Measurements from ENCODE around the gene RHOXF2. TPM values are rescaled to one million over a fixed set of nuclear protein-coding genes. Genes with fewer than 3 reads are reported as not detected.

RHOXF2 gene
- polyA plus RNA-seq, 1 donor (not counting 4 experiments of a cell fraction or from before 2014, with no cell fraction given): not detected

DNA sequence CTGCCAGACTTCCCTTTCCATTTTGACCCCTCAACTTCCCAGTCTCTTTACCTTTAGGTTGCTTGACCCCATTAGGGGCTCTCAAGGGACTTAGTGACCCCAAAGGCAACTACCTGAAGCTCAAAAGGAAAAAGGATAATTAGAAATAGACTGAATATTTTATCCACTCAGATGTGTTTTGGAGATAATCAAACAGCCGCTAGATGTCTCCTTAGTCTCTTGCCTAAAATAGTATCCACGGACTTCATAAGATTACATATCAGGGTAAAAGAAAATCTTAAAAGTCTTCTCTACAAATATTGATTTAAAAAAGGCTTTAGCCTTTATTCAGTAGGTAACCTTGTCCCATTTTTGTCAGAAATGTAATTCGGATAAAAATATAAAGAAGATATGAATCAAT, 21.0 kb upstream of the RHOXF2 start:
- Histone ChIP-seq H3K36me3 (ENCODE audit: control insufficient read depth in 2 of 2, extremely low read depth in 1 of 2, insufficient read depth in 2 of 2, low read length in 2 of 2) (no peaks in the 10 kb centered on the region), H3K4me1 (ENCODE audit: control insufficient read depth, extremely low read depth, insufficient read depth, low read length) (no peaks in the 10 kb centered on the region), H3K4me3 (ENCODE audit: control insufficient read depth in 2 of 3, extremely low read depth in 1 of 3, insufficient read depth in 2 of 3, low read depth in 1 of 3, low read length in 3 of 3) (no peak overlapping the region), H3K4me2 (ENCODE audit: control insufficient read depth, extremely low read depth, insufficient read depth, low read depth, low read length) (no peak overlapping the region), H3K9me1 (ENCODE audit: control insufficient read depth, extremely low read depth, insufficient read depth, low read length) (no peaks in the 10 kb centered on the region), H4K20me1 (ENCODE audit: control insufficient read depth, extremely low read depth, insufficient read depth, low read length) (no peaks in the 10 kb centered on the region), H2AFZ (ENCODE audit: control insufficient read depth, low read length) (no peak overlapping the region), H3K79me2 (ENCODE audit: control insufficient read depth, insufficient read depth, low read length) (no peaks in the 10 kb centered on the region), H3K27ac (ENCODE audit: control insufficient read depth, insufficient read depth, low read length) (no peak overlapping the region), H3K9me3 (ENCODE audit: control insufficient read depth, low read depth, low read length) (no peaks in the 10 kb centered on the region), H3K27me3 (ENCODE audit: control insufficient read depth, extremely low read depth, insufficient read depth, low read length) (no peaks in the 10 kb centered on the region), H3K9ac (ENCODE audit: control insufficient read depth, extremely low read depth, insufficient read depth, low read length) (no peak overlapping the region)
- FAIRE-seq (no peak), DNase-seq (ENCODE audit: low read depth, low spot score) (no peak)
- dilution Hi-C loops (cut with MboI; ENCODE audit: extremely low pct_ligation_motif_present, low sequenced_read_pairs): no loop called here
- TF ChIP-seq EZH2 (IDR thresholded peaks at IDR 0.05; ENCODE audit: low read length): no peak
- TF ChIP-seq, protein P1, sequence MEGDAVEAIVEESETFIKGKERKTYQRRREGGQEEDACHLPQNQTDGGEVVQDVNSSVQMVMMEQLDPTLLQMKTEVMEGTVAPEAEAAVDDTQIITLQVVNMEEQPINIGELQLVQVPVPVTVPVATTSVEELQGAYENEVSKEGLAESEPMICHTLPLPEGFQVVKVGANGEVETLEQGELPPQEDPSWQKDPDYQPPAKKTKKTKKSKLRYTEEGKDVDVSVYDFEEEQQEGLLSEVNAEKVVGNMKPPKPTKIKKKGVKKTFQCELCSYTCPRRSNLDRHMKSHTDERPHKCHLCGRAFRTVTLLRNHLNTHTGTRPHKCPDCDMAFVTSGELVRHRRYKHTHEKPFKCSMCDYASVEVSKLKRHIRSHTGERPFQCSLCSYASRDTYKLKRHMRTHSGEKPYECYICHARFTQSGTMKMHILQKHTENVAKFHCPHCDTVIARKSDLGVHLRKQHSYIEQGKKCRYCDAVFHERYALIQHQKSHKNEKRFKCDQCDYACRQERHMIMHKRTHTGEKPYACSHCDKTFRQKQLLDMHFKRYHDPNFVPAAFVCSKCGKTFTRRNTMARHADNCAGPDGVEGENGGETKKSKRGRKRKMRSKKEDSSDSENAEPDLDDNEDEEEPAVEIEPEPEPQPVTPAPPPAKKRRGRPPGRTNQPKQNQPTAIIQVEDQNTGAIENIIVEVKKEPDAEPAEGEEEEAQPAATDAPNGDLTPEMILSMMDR (optimal IDR thresholded peaks at IDR 0.05 in 1 of 3, IDR thresholded peaks at IDR 0.05 in 1 of 3, conservative IDR thresholded peaks at IDR 0.05 in 1 of 3; ENCODE audit: extremely low read depth in 1 of 3, insufficient read depth in 2 of 3, low read length in 3 of 3): no peak

DNA sequence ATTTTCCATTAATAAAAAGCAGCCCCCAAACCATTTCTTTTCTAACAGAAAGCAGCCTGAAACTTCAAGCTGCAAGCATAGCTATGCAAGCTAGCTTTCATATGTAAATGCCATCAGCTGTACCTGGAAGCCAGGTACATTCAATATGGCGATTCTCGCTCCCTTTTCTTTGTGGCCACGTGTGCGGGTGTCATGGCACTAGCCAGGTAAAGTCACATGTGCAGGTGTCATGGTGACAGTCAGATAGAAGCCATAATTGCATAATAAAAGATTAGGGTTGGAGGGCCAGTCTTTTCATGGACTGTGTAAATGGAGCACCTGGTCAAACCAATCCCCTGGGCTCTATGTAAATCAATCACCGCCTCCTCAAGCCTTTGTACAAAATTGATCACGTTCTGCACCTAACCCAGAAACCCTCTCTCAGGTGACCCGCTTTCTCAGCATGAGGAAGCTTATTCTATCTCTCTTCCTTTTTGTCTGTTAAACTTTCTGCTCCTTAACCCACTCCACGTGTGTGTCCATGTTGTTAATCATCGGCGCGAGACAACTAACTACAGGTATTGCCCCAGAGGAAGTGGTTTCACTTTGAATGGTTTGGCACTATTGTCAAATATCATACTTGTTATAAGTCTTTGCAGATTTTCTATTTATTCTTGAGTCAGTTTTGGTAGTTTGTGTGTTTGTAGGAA, 18.0 kb upstream of the RHOXF2 start:
- FAIRE-seq (no peak), DNase-seq (ENCODE audit: low read depth, low spot score) (no peak)
- Histone ChIP-seq H3K9me1 (ENCODE audit: control insufficient read depth, extremely low read depth, insufficient read depth, low read length) (no peaks in the 10 kb centered on the region), H3K9ac (ENCODE audit: control insufficient read depth, extremely low read depth, insufficient read depth, low read length) (no peak overlapping the region), H3K4me1 (ENCODE audit: control insufficient read depth, extremely low read depth, insufficient read depth, low read length) (no peaks in the 10 kb centered on the region), H3K27ac (ENCODE audit: control insufficient read depth, insufficient read depth, low read length) (no peak overlapping the region), H4K20me1 (ENCODE audit: control insufficient read depth, extremely low read depth, insufficient read depth, low read length) (no peaks in the 10 kb centered on the region), H3K36me3 (ENCODE audit: control insufficient read depth in 2 of 2, extremely low read depth in 1 of 2, insufficient read depth in 2 of 2, low read length in 2 of 2) (no peaks in the 10 kb centered on the region), H3K4me2 (ENCODE audit: control insufficient read depth, extremely low read depth, insufficient read depth, low read depth, low read length) (no peak overlapping the region), H3K79me2 (ENCODE audit: control insufficient read depth, insufficient read depth, low read length) (no peaks in the 10 kb centered on the region), H2AFZ (ENCODE audit: control insufficient read depth, low read length) (no peak overlapping the region), H3K9me3 (ENCODE audit: control insufficient read depth, low read depth, low read length) (peaks cover 2% of the 10 kb centered on the region), H3K4me3 (ENCODE audit: control insufficient read depth in 2 of 3, extremely low read depth in 1 of 3, insufficient read depth in 2 of 3, low read depth in 1 of 3, low read length in 3 of 3) (no peak overlapping the region), H3K27me3 (ENCODE audit: control insufficient read depth, extremely low read depth, insufficient read depth, low read length) (no peaks in the 10 kb centered on the region)
- no peak for TF ChIP-seq EZH2 (IDR thresholded peaks at IDR 0.05; ENCODE audit: low read length)
- TF ChIP-seq, protein P1 (optimal IDR thresholded peaks at IDR 0.05 in 1 of 3, IDR thresholded peaks at IDR 0.05 in 1 of 3, conservative IDR thresholded peaks at IDR 0.05 in 1 of 3; ENCODE audit: extremely low read depth in 1 of 3, insufficient read depth in 2 of 3, low read length in 3 of 3): no peak
- dilution Hi-C loops (cut with MboI; ENCODE audit: extremely low pct_ligation_motif_present, low sequenced_read_pairs): no loop called here
